ENCODE data around the gene NAALADL2. TPM values are rescaled to one million over a fixed set of nuclear protein-coding genes. Genes with fewer than 3 reads are reported as not detected.
"Not testable (repeated sequence)": the region's sequence is repeated elsewhere in the genome, so short reads cannot be mapped to it uniquely, and the experiment has no call there.

The NAALADL2 gene
- total and polyA plus RNA-seq, 2 of the 13 experiments (the other 11 are each of a cell fraction or from before 2014, with no cell fraction given): 0.08 TPM; not detected in 1

DNA sequence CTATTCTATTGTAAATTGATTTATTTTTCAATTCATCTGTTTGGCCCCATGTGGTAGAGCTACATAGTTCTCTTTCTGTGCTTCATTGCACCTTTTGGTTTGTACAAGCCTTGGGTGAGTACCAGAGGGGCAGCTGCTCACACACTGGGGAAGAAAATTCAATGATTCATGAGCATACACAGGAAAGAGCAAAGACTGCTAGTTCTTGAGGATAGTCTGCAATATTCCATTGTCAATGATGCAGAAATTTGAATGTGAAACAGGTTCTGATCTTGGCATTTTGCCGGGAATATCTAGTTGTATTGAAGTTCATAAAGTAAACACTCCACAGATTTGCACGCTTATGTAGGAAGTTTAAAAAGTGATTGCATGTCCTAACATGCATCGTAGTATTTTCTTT lies 304.6 kb downstream of the NAALADL2 start:
- no peak overlapping the region for H3K27ac ChIP-seq (ENCODE audit: extremely low read length, insufficient read depth, low read length)
- no TSS peak for BruUV-seq (replicated peaks)
- TF ChIP-seq ZNF703 (CRISPR knock-in tag; IDR thresholded peaks at IDR 0.05; ENCODE audit: borderline replicate concordance): no peak
- no peak for TF ChIP-seq NR2F2 (IDR thresholded peaks at IDR 0.05; ENCODE audit: borderline replicate concordance, low read depth)
- TF ChIP-seq SMAD3 (CRISPR knock-in tag; IDR thresholded peaks at IDR 0.05): no peak
- no peak for TF ChIP-seq ZNF382 (CRISPR knock-in tag; IDR thresholded peaks at IDR 0.05; ENCODE audit: borderline replicate concordance)
- no peak for TF ChIP-seq SCMH1 (CRISPR knock-in tag; IDR thresholded peaks at IDR 0.05; ENCODE audit: borderline replicate concordance)
- TF ChIP-seq, protein P1, sequence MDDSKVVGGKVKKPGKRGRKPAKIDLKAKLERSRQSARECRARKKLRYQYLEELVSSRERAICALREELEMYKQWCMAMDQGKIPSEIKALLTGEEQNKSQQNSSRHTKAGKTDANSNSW (CRISPR knock-in tag; IDR thresholded peaks at IDR 0.05; ENCODE audit: borderline replicate concordance): no peak
- DNase-seq (ENCODE audit: low spot score): no peak
- no peaks in the 10 kb centered on the region for H3K4me1 ChIP-seq (ENCODE audit: insufficient read depth, low read length)
- no peak overlapping the region for H3K4me3 ChIP-seq (replicated peaks in 1 of 3; ENCODE audit: insufficient read depth in 1 of 3, low read depth in 2 of 3, low read length in 3 of 3)
- H3K79me2 ChIP-seq (ENCODE audit: insufficient read depth, low read length): no peaks in the 10 kb centered on the region
- no peak overlapping the region for H3K4me2 ChIP-seq (ENCODE audit: low read depth, low read length)
- no peak for ATAC-seq
- CTCF ChIA-PET (ENCODE audit: low intra/inter-chr PET ratio, low total read pairs): no interaction called here
- H4K20me1 ChIP-seq (ENCODE audit: insufficient read depth, low read length): no peaks in the 10 kb centered on the region; the same call in 1 of the 2 replicates
- H2AFZ ChIP-seq (ENCODE audit: low read length): no peak overlapping the region
- intact Hi-C loops (cut with micrococcal nuclease; ENCODE audit: unreplicated experiment): no loop called here
- in situ Hi-C loops (cut with HindIII; ENCODE audit: extremely low pct_ligation_motif_present, low pct_unique_long_range_greater_than_20kb): no loop called here
- no peaks in the 10 kb centered on the region for H3K36me3 ChIP-seq (replicated peaks in 1 of 2; ENCODE audit: control insufficient read depth in 1 of 2, insufficient read depth in 2 of 2, low read length in 2 of 2)
- no peaks in the 10 kb centered on the region for H3K9me3 ChIP-seq (ENCODE audit: low read length)
- no peak overlapping the region for H3K9ac ChIP-seq (ENCODE audit: insufficient read depth, low read depth, low read length)
- WGBS (ENCODE audit: low lambda C conversion rate): 14% methylated on average over 3 of the region's 3 CpGs
- no peaks in the 10 kb centered on the region for H3K27me3 ChIP-seq (ENCODE audit: control insufficient read depth in 1 of 2, insufficient read depth in 2 of 2, low read length in 2 of 2)
- no peak for FAIRE-seq
- POLR2A ChIA-PET: no interaction called here

DNA sequence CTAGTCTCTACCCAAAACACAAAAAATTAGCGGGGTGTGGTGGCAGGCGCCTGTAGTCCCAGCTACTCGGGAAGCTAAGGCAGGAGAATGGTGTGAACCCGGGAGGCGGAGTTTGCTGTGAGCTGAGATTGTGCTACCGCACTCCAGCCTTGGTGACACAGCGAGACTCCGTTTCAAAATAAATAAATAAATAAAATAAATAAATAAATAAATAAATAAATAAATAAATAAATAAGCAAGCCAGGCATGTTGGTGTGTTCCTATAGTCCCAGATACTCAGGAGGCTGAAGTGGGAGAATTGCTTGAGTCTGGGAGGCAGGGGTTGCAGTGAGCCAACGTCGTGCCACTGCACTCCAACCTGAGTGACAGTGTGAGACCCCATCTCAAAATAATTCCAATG lies 314.0 kb downstream of the NAALADL2 start:
- not testable (repeated sequence) for ATAC-seq

More for the DNA sequence above, 314.0 kb downstream of the NAALADL2 start:
- H3K4me2 ChIP-seq (ENCODE audit: low read depth, low read length); H3K9me3 ChIP-seq (ENCODE audit: low read length); H3K27me3 ChIP-seq (ENCODE audit: control insufficient read depth in 1 of 2, insufficient read depth in 2 of 2, low read length in 2 of 2); intact Hi-C loops (cut with micrococcal nuclease; ENCODE audit: unreplicated experiment); FAIRE-seq; H3K79me2 ChIP-seq (ENCODE audit: insufficient read depth, low read length); CTCF ChIA-PET (ENCODE audit: low intra/inter-chr PET ratio, low total read pairs); H3K27ac ChIP-seq (ENCODE audit: extremely low read length, insufficient read depth, low read length); POLR2A ChIA-PET; H3K4me3 ChIP-seq (replicated peaks in 1 of 3; ENCODE audit: insufficient read depth in 1 of 3, low read depth in 2 of 3, low read length in 3 of 3); DNase-seq (ENCODE audit: low spot score); H3K36me3 ChIP-seq (replicated peaks in 1 of 2; ENCODE audit: control insufficient read depth in 1 of 2, insufficient read depth in 2 of 2, low read length in 2 of 2); H4K20me1 ChIP-seq (ENCODE audit: insufficient read depth, low read length); H3K9ac ChIP-seq (ENCODE audit: insufficient read depth, low read depth, low read length); H2AFZ ChIP-seq (ENCODE audit: low read length); in situ Hi-C loops (cut with HindIII; ENCODE audit: extremely low pct_ligation_motif_present, low pct_unique_long_range_greater_than_20kb); H3K4me1 ChIP-seq (ENCODE audit: insufficient read depth, low read length); BruUV-seq (replicated peaks): not testable (repeated sequence)
- WGBS (ENCODE audit: low lambda C conversion rate): 52% methylated on average over 10 of the region's 10 CpGs
